Hair follicular keratinocyte (primary cell): ENCODE results near the gene FAM169A. TPM values are rescaled to one million over a fixed set of nuclear protein-coding genes. Genes with fewer than 3 reads are reported as not detected.

Experiments used
- total RNA-seq: library from RNA; depleted of rRNA; stranded (reverse); fragments of >200 nt; gene quantifications from 2 replicates; pipeline ENCODE4 v1.2.3, GENCODE V29; 2015

The FAM169A gene, protein sequence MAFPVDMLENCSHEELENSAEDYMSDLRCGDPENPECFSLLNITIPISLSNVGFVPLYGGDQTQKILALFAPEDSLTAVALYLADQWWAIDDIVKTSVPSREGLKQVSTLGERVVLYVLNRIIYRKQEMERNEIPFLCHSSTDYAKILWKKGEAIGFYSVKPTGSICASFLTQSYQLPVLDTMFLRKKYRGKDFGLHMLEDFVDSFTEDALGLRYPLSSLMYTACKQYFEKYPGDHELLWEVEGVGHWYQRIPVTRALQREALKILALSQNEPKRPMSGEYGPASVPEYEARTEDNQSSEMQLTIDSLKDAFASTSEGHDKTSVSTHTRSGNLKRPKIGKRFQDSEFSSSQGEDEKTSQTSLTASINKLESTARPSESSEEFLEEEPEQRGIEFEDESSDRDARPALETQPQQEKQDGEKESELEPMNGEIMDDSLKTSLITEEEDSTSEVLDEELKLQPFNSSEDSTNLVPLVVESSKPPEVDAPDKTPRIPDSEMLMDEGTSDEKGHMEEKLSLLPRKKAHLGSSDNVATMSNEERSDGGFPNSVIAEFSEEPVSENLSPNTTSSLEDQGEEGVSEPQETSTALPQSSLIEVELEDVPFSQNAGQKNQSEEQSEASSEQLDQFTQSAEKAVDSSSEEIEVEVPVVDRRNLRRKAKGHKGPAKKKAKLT
- total RNA-seq: 19.4 and 22.3 TPM in 2 replicates

DNA sequence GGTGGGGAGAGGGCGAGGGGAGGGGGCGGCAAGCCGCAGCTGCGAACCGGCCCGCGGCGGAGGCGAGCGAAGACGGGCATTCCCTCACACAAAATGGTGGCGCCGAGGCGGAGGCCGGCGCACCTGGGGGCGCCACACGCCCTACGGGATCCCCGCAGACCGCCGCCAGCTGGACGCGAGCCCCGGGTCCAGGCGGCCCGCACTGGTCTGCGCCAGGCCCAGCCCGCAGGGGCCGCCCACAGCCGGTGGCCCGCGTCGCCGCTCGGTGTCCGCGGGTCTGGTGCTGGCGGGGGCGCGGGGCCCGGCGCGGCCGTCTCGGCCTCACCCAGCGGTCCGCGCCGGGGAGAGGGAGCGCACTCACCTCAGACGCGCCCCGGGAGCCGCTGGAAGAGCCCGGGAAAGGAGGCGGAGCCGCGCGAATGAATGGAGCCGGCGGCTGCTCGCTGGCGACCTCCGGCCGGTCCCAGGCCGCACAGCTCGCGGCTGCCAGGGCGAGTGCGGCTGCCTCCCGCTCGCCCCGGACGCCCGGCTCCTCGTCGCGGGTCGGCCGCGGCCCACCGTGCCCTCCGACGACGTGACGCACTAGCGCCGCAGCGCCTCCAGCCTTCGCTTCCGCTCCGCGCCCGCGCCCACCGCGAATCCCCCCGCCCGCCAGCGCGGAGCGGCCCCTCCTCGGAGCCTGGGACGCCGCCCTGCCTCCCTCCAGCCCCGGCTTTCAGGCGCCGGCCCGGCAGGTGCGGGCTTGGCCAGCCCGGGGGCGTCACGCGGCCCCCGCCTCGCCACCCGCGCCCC is at the start of gene FAM169A:
TSS of gene FAM169A (minus strand) at position 584 of the 792 bp plus-strand sequence. CDS start 24,711 bp downstream, outside the sequence.

DNA sequence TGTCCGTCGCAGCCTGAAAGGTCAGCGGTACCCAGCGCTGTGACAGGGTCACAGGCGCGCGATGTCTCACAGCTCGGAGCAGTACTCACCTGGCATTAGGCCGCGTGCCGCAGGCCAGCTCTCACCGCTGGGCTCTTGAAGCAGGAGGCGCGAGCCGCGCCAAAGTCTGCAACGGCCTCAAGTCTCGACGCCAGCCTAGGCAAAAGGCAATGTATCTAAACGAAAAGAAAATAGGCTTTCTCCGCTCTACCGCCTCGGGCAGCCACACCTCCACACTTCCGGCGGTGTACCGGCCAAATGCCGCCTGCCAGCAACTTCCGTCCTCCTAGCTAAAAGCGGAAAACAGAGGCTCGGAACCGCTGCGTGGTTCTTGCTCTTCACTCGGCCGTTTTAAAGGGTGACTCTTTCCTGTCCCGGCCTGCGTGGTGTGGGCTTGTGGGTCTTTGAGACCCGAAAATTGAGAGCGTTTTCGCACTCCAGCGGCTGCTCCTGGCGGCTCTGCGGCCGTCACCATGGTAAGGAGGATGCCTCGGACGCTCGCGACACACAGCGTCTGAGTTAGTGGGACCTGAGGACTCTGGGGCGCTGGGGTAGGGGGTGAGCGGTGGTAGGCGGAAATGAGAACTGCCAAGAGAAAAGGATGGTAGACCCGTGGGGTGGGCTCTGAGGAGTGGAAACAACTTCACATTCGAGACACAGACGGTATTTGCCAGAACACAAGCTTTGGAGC is 99.2 kb downstream of the FAM169A start, which contains the start of the genes GFM2 and NSA2:
TSS of gene GFM2 (minus strand) at position 269 of the 730 bp plus-strand sequence. CDS start 3,375 bp downstream, outside the sequence.
TSS of gene NSA2 (plus strand) at position 401 of the 730 bp plus-strand sequence. CDS start at position 513, 112 bp downstream.

Other genes starting within 250 kb of the FAM169A start
- 30.9 and 31.8 TPM in 2 replicates for gene ENC1, start 225.7 kb downstream of the FAM169A start, total RNA-seq
- gene HEXB, start 181.2 kb downstream of the FAM169A start, total RNA-seq: 110 and 114 TPM in 2 replicates
- gene GFM2, start 99.3 kb downstream of the FAM169A start, total RNA-seq: 36.2 and 36.6 TPM in 2 replicates
- 79.2 and 113 TPM in 2 replicates for gene NSA2, start 99.1 kb downstream of the FAM169A start, total RNA-seq
- 2.5 and 3.4 TPM in 2 replicates for gene GCNT4, start 186.2 kb upstream of the FAM169A start, total RNA-seq